Osteocyte (in vitro differentiated cells): ENCODE data around the gene ROCK2. TPM values are rescaled to one million over a fixed set of nuclear protein-coding genes. Genes with fewer than 3 reads are reported as not detected.
"Not testable (repeated sequence)": the region's sequence is repeated elsewhere in the genome, so short reads cannot be mapped to it uniquely, and the experiment has no call there.

Source experiments
- DNase-seq: peaks from one replicate; pipeline ENCODE4 v3.0.0; 2021; ENCODE audit warnings: mixed read lengths; ENCODE audit not compliant: unreplicated experiment; ENCODE audit errors: extremely low spot score
- H3K27ac Mint-ChIP-seq: one replicate; pipeline ENCODE4 v1.8.0; 2021; ENCODE audit warnings: mild to moderate bottlenecking, mixed read lengths; ENCODE audit not compliant: unreplicated experiment
- H3K27me3 Mint-ChIP-seq: one replicate; pipeline ENCODE4 v1.8.0; 2021; ENCODE audit warnings: mixed read lengths; ENCODE audit not compliant: unreplicated experiment
- H3K36me3 Mint-ChIP-seq: one replicate; pipeline ENCODE4 v1.8.0; 2021; ENCODE audit warnings: mixed read lengths; ENCODE audit not compliant: unreplicated experiment
- H3K4me1 Mint-ChIP-seq: one replicate; pipeline ENCODE4 v1.8.0; 2021; ENCODE audit warnings: mixed read lengths; ENCODE audit not compliant: unreplicated experiment
- H3K4me3 Mint-ChIP-seq: one replicate; pipeline ENCODE4 v1.8.0; 2021; ENCODE audit warnings: mild to moderate bottlenecking, moderate library complexity, mixed read lengths; ENCODE audit not compliant: unreplicated experiment
- H3K9me3 Mint-ChIP-seq: one replicate; pipeline ENCODE4 v1.8.0; 2021; ENCODE audit warnings: mixed read lengths; ENCODE audit not compliant: unreplicated experiment
- total RNA-seq: library from RNA; stranded (reverse); gene quantifications from 2 replicates; pipeline ENCODE4 v1.2.1, GENCODE V29; 2021
- TF ChIP-seq, protein P1 (sequence below): fragments of 200-600 bp; sonication (generic); IDR thresholded peaks from 2 replicates; pipeline ENCODE4 v1.5.0; 2021; ENCODE audit warnings: antibody characterized with exemption, mild to moderate bottlenecking, moderate library complexity

The ROCK2 gene
- total RNA-seq, 1 donor from 2014 or later = 56.4 TPM

DNA sequence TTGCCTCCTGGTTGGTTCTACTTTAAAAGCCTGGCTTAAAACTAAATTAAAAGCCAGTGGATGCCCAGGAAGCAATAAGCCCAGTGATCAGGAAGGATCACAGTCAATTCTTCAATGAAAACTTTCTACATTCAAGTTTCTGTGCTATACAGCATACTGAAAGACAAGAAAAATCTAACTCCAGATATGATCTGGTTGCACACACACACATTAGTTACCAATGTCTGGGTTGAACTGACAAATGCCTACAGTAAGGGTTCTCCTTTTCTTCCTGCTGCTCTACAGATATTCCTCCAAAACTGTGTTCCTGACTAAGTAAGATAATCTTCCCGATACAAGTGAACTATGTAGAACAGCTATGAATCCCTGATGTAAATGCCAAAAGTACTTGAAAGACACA, 81.3 kb downstream of the ROCK2 start:
- Mint-ChIP-seq H3K36me3 (peaks cover 15% of the 10 kb centered on the region), H3K27ac (no peak overlapping the region)

DNA sequence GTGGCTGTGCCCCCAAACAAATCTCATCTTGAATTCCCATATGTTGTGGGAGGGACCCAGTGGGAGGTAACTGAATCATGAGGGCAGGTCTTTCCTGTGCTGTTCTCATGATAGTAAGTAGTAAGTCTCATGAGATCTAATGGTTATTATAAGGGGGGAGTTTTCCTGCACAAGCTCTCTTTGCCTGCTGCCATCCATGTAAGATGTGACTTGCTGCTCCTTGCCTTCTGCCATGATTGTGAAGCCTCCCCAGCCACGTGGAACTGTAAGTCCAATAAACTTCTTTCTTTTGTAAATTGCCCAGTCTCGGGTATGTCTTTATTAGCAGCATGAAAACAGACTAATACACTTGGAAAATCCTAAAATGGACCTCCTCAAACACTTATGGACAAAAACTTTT, 82.0 kb downstream of the ROCK2 start:
- not testable (repeated sequence) for H3K27ac Mint-ChIP-seq, H3K4me1 Mint-ChIP-seq

More for the DNA sequence above, 81.3 kb downstream of the ROCK2 start:
- TF ChIP-seq, protein P1, sequence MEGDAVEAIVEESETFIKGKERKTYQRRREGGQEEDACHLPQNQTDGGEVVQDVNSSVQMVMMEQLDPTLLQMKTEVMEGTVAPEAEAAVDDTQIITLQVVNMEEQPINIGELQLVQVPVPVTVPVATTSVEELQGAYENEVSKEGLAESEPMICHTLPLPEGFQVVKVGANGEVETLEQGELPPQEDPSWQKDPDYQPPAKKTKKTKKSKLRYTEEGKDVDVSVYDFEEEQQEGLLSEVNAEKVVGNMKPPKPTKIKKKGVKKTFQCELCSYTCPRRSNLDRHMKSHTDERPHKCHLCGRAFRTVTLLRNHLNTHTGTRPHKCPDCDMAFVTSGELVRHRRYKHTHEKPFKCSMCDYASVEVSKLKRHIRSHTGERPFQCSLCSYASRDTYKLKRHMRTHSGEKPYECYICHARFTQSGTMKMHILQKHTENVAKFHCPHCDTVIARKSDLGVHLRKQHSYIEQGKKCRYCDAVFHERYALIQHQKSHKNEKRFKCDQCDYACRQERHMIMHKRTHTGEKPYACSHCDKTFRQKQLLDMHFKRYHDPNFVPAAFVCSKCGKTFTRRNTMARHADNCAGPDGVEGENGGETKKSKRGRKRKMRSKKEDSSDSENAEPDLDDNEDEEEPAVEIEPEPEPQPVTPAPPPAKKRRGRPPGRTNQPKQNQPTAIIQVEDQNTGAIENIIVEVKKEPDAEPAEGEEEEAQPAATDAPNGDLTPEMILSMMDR = no peak
- Mint-ChIP-seq H3K27me3 (no peaks in the 10 kb centered on the region), H3K4me1 (peaks cover 10% of the 10 kb centered on the region), H3K9me3 (no peaks in the 10 kb centered on the region), H3K4me3 (no peak overlapping the region)
- DNase-seq = no peak

DNA sequence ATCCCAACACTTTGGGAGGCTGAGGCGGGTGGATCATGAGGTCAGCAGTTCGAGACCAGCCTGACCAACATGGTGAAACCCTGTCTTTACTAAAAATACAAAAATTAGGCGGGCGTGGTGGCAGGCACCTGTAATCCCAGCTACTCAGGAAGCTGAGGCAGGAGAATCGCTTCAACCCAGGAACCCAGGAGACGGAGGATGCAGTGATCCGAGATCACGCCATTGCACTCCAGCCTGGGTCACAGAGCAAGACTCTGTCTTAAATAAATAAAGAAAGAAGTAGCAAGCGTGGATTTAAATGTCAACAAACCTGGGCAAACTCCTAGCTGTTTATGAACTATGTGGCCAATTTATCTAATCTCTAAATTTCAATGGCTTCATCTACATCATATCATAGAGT, 82.9 kb downstream of the ROCK2 start:
- H3K27ac Mint-ChIP-seq, H3K9me3 Mint-ChIP-seq, H3K4me3 Mint-ChIP-seq, DNase-seq, H3K4me1 Mint-ChIP-seq, H3K27me3 Mint-ChIP-seq: not testable (repeated sequence)
- peaks cover 12% of the 10 kb centered on the region for H3K36me3 Mint-ChIP-seq

More for the DNA sequence above, 82.0 kb downstream of the ROCK2 start:
- not testable (repeated sequence) for H3K27me3 Mint-ChIP-seq, DNase-seq, H3K4me3 Mint-ChIP-seq, H3K9me3 Mint-ChIP-seq
- H3K36me3 Mint-ChIP-seq = peaks cover 12% of the 10 kb centered on the region

DNA sequence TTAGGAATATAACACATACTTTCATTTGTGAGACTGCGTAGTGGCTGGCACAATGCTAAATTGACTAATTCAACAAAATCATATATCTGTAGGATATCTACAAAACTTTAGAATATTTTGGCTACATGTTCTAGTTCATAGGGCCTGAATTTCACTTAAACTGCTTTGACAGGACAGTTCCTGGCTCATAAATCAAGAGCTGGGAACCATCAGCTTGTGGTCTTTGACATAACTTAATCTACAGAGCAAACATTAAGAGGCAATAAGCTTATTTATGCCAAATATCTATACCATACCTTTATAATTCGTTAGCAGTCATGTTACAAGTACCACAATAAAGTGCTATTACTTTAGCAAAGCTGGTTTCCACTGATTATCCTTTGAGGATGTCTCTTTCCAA, 83.5 kb downstream of the ROCK2 start:
- no peak for DNase-seq
- H3K36me3 Mint-ChIP-seq = peaks cover 12% of the 10 kb centered on the region
- no peaks in the 10 kb centered on the region for H3K9me3 Mint-ChIP-seq
- H3K4me1 Mint-ChIP-seq = peaks cover 8% of the 10 kb centered on the region
- H3K4me3 Mint-ChIP-seq = no peak overlapping the region
- no peak overlapping the region for H3K27ac Mint-ChIP-seq
- no peaks in the 10 kb centered on the region for H3K27me3 Mint-ChIP-seq
- TF ChIP-seq, protein P1 = no peak

DNA sequence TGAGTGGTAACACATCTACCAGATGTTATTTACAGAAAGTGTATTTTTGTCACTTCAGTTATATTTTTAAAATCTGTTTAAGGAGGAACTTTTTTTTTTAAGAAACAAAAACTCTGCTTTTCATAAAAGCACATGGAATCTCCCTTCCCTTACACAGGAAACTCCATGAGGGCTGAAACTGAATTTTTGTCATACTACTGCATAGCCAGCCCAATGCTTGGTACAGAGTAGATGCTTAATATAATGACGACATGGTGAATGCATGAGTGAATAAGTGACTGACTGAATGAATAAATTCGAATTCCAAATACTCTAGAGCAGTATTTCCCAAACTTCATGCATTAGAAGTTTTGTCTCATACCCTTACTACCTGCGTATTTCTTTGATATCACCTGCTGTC, 86.5 kb downstream of the ROCK2 start:
- no peak overlapping the region for H3K27ac Mint-ChIP-seq
- no peak overlapping the region for H3K4me3 Mint-ChIP-seq
- peaks cover 5% of the 10 kb centered on the region for H3K36me3 Mint-ChIP-seq
- TF ChIP-seq, protein P1 = no peak
- H3K27me3 Mint-ChIP-seq = no peaks in the 10 kb centered on the region
- no peak for DNase-seq
- no peaks in the 10 kb centered on the region for H3K9me3 Mint-ChIP-seq
- H3K4me1 Mint-ChIP-seq = peaks cover 13% of the 10 kb centered on the region

DNA sequence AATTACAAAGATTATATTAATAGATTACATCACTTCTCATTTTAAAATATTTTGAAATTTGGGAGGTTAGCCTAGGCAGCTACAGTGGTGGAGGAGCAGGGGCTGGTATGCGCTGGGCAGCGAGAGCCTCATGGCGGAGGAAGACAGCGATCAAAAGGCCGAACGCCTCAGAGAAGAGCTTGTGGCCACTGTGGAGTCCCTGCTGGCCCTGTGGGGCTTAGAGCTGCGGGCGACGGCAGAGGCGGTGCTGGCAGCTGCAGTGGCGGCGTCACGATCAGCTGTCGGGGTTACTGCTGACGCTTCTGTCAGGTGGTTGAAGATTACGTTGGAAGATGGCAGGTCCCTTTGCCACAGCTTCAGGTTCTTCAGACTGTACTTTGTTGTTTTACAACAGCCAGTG, 87.4 kb downstream of the ROCK2 start:
- peaks cover 10% of the 10 kb centered on the region for H3K4me1 Mint-ChIP-seq
- H3K36me3 Mint-ChIP-seq = no peaks in the 10 kb centered on the region
- TF ChIP-seq, protein P1 = no peak
- no peaks in the 10 kb centered on the region for H3K9me3 Mint-ChIP-seq
- DNase-seq = no peak
- H3K4me3 Mint-ChIP-seq = no peak overlapping the region
- no peak overlapping the region for H3K27ac Mint-ChIP-seq
- H3K27me3 Mint-ChIP-seq = no peaks in the 10 kb centered on the region
